Natural killer cell (primary cell): ENCODE results near the gene PXDN. TPM values are rescaled to one million over a fixed set of nuclear protein-coding genes. Genes with fewer than 3 reads are reported as not detected.

Source experiments
- ATAC-seq, 3 donors: fragments of 150-1000 bp in 2 of 3; fragments of 200-7000 bp in 1 of 3; cut with Tn5 transposase; 1 replicate in 1 of 3; 2 replicates in 2 of 3; pipeline ENCODE4 v1.10.0; 2021; ENCODE audit warnings: mild to moderate bottlenecking in 2 of 3, moderate library complexity in 2 of 3
- DNase-seq, 2 donors: peaks; one replicate each; pipeline versions ENCODE4 v3.0.0 to v3.0.0-alpha.2; 2013 to 2021; ENCODE audit warnings: mixed read lengths in 1 of 2
- H3K27ac ChIP-seq: one replicate; pipeline ENCODE4 v1.5.1; 2013; ENCODE audit warnings: mild to moderate bottlenecking, low read length
- H3K27me3 ChIP-seq: one replicate; pipeline ENCODE4 v1.6.1; 2013; ENCODE audit warnings: low read length; ENCODE audit not compliant: control insufficient read depth, insufficient read depth
- H3K36me3 ChIP-seq: one replicate; pipeline ENCODE4 v1.6.1; 2013; ENCODE audit warnings: low read length; ENCODE audit not compliant: control insufficient read depth, insufficient read depth
- H3K4me1 ChIP-seq: one replicate; pipeline ENCODE4 v1.6.1; 2013; ENCODE audit warnings: low read length; ENCODE audit not compliant: control insufficient read depth, insufficient read depth
- H3K4me3 ChIP-seq: one replicate; pipeline ENCODE4 v1.5.1; 2013; ENCODE audit warnings: low read length
- H3K9me3 ChIP-seq: one replicate; pipeline ENCODE4 v1.6.1; 2013; ENCODE audit warnings: low read length; ENCODE audit not compliant: control insufficient read depth, insufficient read depth
- H3K27ac Mint-ChIP-seq, 2 donors: one replicate each; pipeline ENCODE4 v1.8.0; 2022; ENCODE audit warnings: mild to moderate bottlenecking in 2 of 2, mixed read lengths in 2 of 2, moderate library complexity in 1 of 2
- H3K27me3 Mint-ChIP-seq, 2 donors: one replicate each; pipeline ENCODE4 v1.8.0; 2022; ENCODE audit warnings: low read depth in 2 of 2, mixed read lengths in 2 of 2
- H3K36me3 Mint-ChIP-seq: one replicate; pipeline ENCODE4 v1.8.0; 2022; ENCODE audit warnings: mixed read lengths
- H3K4me1 Mint-ChIP-seq, 2 donors: one replicate each; pipeline ENCODE4 v1.8.0; 2022; ENCODE audit warnings: mixed read lengths in 2 of 2
- H3K4me3 Mint-ChIP-seq: one replicate; pipeline ENCODE4 v1.8.0; 2022; ENCODE audit warnings: mild to moderate bottlenecking, moderate library complexity, mixed read lengths
- H3K9me3 Mint-ChIP-seq, 2 donors: one replicate each; pipeline ENCODE4 v1.8.0; 2022; ENCODE audit warnings: mixed read lengths in 2 of 2
- CTCF ChIP-seq: fragments of 200-600 bp; IDR thresholded peaks from one replicate; pipeline ENCODE4 v1.8.0; 2022; ENCODE audit warnings: antibody characterized with exemption
- WGBS: methylation state at CpG from one replicate; pipeline ENCODE4 v1.1.7; 2013; ENCODE audit warnings: missing lambda C conversion rate; ENCODE audit not compliant: insufficient coverage; 5-methylcytosine and 5-hydroxymethylcytosine counted together
- intact Hi-C: fragments of 100-400 bp; cut with micrococcal nuclease; formaldehyde crosslinking; loops from one replicate; pipeline ENCODE4 v1.14.2; 2022
- total RNA-seq, 4 donors: library from RNA; stranded (reverse); fragments of 120-200 nt in 1 of 4; gene quantifications; one replicate each; pipeline versions ENCODE4 v1.2.3 to v1.2.4, GENCODE V29; 2013 to 2022

Gene PXDN
- total RNA-seq, 3 donors from 2014 or later (not counting 1 experiment from before 2014, with no cell fraction given): 2.1 to 3.7 (median 2.5) TPM

GRCh38 chr2:1749489-1750119 is 5.3 kb upstream of the PXDN start:
- TF ChIP-seq CTCF: no peak
- Histone ChIP-seq H3K27me3 (peaks cover 2% of the 10 kb centered on the region), H3K4me1 (no peaks in the 10 kb centered on the region), H3K4me3 (no peak overlapping the region), H3K9me3 (peaks cover 8% of the 10 kb centered on the region), H3K27ac (no peak overlapping the region), H3K36me3 (no peaks in the 10 kb centered on the region)
- H3K27ac Mint-ChIP-seq: no peak overlapping the region
- DNase-seq (no peak), ATAC-seq (no peak)
- no peak overlapping the region for H3K4me3 Mint-ChIP-seq
- WGBS: 84% methylated on average over 9 of the region's 9 CpGs
- H3K27me3 Mint-ChIP-seq: peaks cover 31 to 33% of the 10 kb centered on the region in 2 donors
- intact Hi-C loops: no loop called here
- peaks cover 0 to 5% of the 10 kb centered on the region in 2 donors for H3K4me1 Mint-ChIP-seq
- no peaks in the 10 kb centered on the region for H3K36me3 Mint-ChIP-seq
- H3K9me3 Mint-ChIP-seq: no peaks in the 10 kb centered on the region

- Histone ChIP-seq H3K4me3 (no peak overlapping the region), H3K4me1 (no peaks in the 10 kb centered on the region), H3K36me3 (no peaks in the 10 kb centered on the region), H3K27ac (no peak overlapping the region), H3K9me3 (peaks cover 2% of the 10 kb centered on the region), H3K27me3 (peaks cover 2% of the 10 kb centered on the region)
- H3K27ac Mint-ChIP-seq: no peak overlapping the region
- intact Hi-C loops: no loop called here
- no peaks in the 10 kb centered on the region for H3K9me3 Mint-ChIP-seq
- peaks cover 0 to 5% of the 10 kb centered on the region in 2 donors for H3K4me1 Mint-ChIP-seq
- no peak for ATAC-seq
- no peak overlapping the region for H3K4me3 Mint-ChIP-seq
- DNase-seq: no peak
- TF ChIP-seq CTCF: no peak
- peaks cover 31 to 33% of the 10 kb centered on the region in 2 donors for H3K27me3 Mint-ChIP-seq
- H3K36me3 Mint-ChIP-seq: no peaks in the 10 kb centered on the region
- 83% methylated on average over 17 of the region's 17 CpGs for WGBS
Observed at GRCh38 chr2:1748741-1749488, 4.6 kb upstream of the PXDN start.

GRCh38 chr2:1748176-1748740 is 3.9 kb upstream of the PXDN start:
- Mint-ChIP-seq H3K4me1 (peaks cover 0 to 5% of the 10 kb centered on the region in 2 donors), H3K4me3 (no peak overlapping the region), H3K9me3 (no peaks in the 10 kb centered on the region), H3K27me3 (peaks cover 31 to 33% of the 10 kb centered on the region in 2 donors), H3K27ac (no peak overlapping the region), H3K36me3 (no peaks in the 10 kb centered on the region)
- DNase-seq (no peak), ATAC-seq (no peak)
- Histone ChIP-seq H3K4me1 (no peaks in the 10 kb centered on the region), H3K27ac (no peak overlapping the region), H3K27me3 (peaks cover 2% of the 10 kb centered on the region), H3K4me3 (no peak overlapping the region), H3K36me3 (no peaks in the 10 kb centered on the region), H3K9me3 (no peaks in the 10 kb centered on the region)
- no peak for TF ChIP-seq CTCF
- WGBS: 77% methylated on average over 6 of the region's 6 CpGs
- intact Hi-C loops: no loop called here
